NCI-H510A (cell line): ENCODE data around the gene PIK3AP1.
"Not testable (repeated sequence)": the region's sequence is repeated elsewhere in the genome, so short reads cannot be mapped to it uniquely, and the experiment has no call there.

Experiments used
- DNase-seq: peaks from one replicate; lab custom pipeline; 2025; lab: John Stamatoyannopoulos, UW

The PIK3AP1 gene

DNA sequence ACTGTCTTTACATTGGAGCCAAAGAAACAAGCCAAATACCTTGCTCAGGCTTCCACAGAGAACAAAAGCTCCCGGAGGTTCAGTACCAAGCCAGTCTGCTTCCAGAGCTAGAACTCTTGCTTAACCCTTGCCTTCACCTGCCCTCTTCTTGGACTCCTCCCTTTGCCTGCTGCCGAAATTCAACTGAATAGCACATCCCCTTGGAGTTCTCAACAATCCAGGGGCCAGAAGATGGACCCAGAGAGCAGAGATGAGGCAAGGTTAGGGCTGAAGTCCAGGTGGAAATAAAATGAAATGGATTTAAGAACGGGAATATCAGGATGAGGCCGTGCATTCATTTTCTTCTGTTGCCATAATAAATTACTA is 876 bp upstream of the PIK3AP1 start:
- DNase-seq, result peak; percentile 10

DNA sequence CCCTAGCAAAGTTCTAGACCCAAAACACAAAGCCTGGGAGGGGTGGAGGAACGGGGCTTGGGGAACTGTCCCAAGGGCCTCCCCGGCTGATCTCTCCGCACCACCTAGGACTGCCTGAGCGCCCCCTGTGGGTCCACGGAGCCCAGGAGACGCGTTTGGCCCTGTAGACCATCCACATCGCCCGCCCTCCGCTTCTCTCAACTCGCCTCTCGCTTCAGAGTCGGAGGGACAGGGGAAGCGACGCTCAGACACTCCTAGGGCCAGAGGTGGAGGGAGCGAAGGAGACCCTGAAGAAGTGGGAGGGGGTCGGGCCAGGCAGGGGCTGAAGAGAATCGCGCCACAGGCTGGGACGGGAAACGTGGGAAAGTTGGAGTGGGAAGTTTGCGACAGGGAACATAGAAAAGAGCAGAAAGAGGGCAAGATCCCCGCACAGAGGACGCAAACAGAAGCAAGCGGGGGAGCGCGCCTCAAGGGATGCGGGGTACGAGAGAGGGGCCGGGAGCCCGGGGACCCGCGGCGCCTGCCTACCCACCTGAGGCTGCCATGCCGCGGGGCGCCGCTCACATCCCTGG is 378 bp downstream of the PIK3AP1 start:
- peak; percentile 12 for DNase-seq

DNA sequence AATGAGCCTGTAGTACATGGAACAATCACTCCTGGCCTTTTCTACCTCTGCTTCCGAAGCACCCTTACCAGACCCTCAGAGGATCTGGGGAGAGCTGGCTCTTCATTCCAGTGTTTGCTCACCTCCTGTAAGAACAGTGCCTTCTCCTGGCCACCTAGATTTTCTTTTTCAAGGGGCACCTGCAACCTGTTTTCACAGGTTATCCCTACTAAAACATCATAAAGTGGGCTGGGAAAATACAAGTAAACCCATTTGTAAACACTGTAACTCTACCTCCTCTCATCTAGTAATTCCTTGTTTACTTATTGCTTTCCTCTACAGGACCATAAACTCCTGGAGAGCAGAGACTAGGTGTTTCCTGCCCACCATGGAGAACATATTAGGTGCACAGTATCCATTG is 1.1 kb downstream of the PIK3AP1 start:
- peak; percentile 55 for DNase-seq

GRCh38 chr10:96718304-96718990 is 1.9 kb downstream of the PIK3AP1 start:
- no peak for DNase-seq

GRCh38 chr10:96716390-96716789 is 3.9 kb downstream of the PIK3AP1 start:
- DNase-seq, result no peak

GRCh38 chr10:96714746-96715255 is 5.5 kb downstream of the PIK3AP1 start:
- DNase-seq, result no peak

GRCh38 chr10:96714031-96714590 is 6.2 kb downstream of the PIK3AP1 start:
- no peak for DNase-seq

- no peak for DNase-seq
Observed at GRCh38 chr10:96712662-96713271, 7.5 kb downstream of the PIK3AP1 start.

DNA sequence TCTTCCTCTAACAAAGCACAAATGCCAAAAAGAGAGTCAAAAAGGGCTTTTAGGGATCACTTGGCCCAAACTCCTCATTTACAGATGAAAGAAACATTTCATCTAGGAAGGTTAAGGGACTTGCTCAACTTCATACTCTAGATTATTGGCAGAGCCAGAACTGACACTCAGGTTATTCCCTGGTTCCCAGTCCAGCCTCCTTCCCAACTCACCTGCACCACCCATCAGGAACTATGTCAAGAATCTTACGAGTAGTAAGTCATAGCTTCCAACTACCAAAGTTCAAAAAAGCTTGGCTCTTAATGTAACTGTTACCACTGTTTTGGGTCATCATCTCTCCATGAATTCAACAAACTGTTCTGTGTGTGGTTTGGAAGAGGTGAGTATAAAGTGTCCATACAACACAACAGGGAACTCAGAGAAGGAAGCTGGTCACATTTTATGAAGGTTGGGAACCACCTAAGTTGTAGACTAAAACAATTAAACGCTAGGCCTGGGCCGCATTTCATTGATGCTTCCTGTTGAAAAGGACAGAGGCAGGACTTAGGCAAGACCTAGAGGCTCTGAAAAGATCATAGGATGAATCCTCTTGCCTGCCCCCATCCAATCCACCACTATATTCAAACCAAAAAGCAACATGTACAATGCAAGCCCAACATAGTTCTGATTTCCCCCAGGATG is 9.1 kb downstream of the PIK3AP1 start:
- DNase-seq, result no peak

- no peak for DNase-seq
Observed at GRCh38 chr10:96709525-96709924, 10.8 kb downstream of the PIK3AP1 start.

- no peak for DNase-seq
Observed at GRCh38 chr10:96708996-96709395, 11.3 kb downstream of the PIK3AP1 start.

- no peak for DNase-seq
Observed at GRCh38 chr10:96708456-96708855, 11.9 kb downstream of the PIK3AP1 start.

DNA sequence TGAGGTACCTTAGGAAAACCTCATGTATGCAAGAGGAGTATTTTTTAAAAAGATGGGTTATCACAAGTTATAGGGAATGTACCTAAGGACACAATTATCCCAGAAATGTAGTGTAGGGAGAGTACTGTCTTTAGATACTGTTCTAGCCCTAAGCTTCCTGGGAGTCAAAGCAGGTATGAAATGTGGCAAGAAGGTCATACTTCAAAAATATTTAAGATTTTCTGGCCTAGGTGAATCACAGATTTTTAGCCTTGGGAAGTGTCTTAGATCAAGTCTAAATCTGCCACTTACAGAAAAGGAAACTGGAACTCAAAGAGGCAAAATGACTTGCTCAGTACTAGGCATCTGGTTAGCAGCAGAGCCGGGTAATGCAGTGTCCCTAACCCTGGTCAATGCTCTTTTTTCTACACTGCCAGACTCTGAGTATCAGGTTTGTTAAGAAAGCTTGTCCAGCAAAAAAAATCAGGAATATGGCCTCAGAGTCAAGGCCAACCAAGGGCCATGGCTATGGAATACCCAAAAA is 13.9 kb downstream of the PIK3AP1 start:
- no peak for DNase-seq

- DNase-seq, result no peak
Observed at GRCh38 chr10:96705134-96705533, 15.2 kb downstream of the PIK3AP1 start.

GRCh38 chr10:96704563-96704962 is 15.8 kb downstream of the PIK3AP1 start:
- DNase-seq, result no peak

- no peak for DNase-seq
Observed at GRCh38 chr10:96703358-96703757, 17.0 kb downstream of the PIK3AP1 start.

- no peak for DNase-seq
Observed at GRCh38 chr10:96701265-96701664, 19.0 kb downstream of the PIK3AP1 start.

DNA sequence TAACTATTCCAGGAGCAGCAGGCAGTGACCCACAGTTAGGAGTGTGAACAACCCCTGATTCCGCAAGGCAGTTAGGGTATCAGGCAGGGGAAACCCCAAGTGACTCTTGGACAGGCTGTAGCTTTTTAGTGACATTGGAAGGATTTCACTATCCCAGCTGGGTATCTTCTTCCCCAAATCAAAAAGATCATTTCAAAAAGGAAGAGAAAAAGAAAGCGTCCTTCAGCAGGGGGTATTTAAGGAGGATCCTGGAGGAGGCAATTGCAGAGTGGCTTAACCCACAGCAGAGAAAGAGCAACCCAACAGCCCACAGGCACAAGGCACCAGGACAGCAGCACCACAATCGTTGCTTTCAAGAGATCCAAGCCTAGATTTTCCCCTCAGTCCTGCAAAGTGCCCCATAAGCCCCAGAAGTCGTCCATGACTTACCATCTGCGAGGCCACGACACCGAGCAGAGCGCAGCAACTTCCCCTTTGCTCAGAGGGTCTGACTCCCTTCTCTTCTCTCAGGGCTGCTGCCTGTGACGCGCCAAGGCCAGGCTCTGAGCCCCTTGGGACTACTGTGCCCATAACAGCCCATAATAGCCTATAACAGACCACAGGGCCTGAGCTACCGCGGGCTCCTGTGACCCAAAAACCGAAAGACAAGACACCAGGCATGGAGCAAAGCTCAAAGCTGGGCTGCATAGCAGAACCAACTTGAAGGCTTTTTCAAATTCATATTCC is 19.8 kb downstream of the PIK3AP1 start:
- no peak for DNase-seq

GRCh38 chr10:96699613-96700012 is 20.7 kb downstream of the PIK3AP1 start:
- DNase-seq, result no peak

DNA sequence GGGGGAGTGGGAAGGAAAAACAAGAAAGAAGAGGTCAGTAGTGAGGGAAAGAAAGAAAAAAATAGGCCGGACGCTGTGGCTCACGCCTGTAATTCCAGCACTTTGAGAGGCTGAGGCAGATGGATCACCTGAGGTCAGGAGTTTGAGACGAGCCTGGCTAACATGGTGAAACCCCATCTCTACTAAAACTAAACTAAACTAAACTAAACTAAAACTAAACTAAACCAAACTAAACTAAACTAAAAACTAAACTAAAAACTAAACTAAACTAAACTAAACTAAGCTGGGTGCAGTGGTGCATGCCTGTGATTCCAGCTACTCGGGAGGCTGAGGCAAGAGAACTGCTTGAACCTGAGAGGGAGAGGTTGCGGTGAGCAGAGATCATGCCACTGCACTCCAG is 22.0 kb downstream of the PIK3AP1 start:
- DNase-seq, result not testable (repeated sequence)

- no peak for DNase-seq
Observed at GRCh38 chr10:96697438-96697837, 22.9 kb downstream of the PIK3AP1 start.
